CD8-positive, alpha-beta memory T cell (primary cell): ENCODE data around the gene LDAF1. TPM values are rescaled to one million over a fixed set of nuclear protein-coding genes. Genes with fewer than 3 reads are reported as not detected.
"Not testable (repeated sequence)": the region's sequence is repeated elsewhere in the genome, so short reads cannot be mapped to it uniquely, and the experiment has no call there.

Experiments
- CTCF ChIA-PET: fragments of 350-600 bp; sonication (Branson Sonifier 250); formaldehyde crosslinking; loops from one replicate; lab custom pipeline; 2021; ENCODE audit warnings: antibody characterized with exemption; lab: Charles Lee
- POLR2A ChIA-PET: fragments of 350-600 bp; sonication (Branson Sonifier 250); formaldehyde crosslinking; loops from one replicate; lab custom pipeline; 2021; ENCODE audit warnings: antibody characterized with exemption; lab: Charles Lee
- DNase-seq, 5 donors: peaks; one replicate each; pipeline versions ENCODE4 v3.0.0 to v3.0.0-alpha.2; 2020 to 2022; ENCODE audit warnings: mixed read lengths in 1 of 5
- H3K27ac ChIP-seq: one replicate; pipeline ENCODE4 v1.7.0; 2013; ENCODE audit warnings: low read depth, mild to moderate bottlenecking, low read length, moderate library complexity
- H3K27me3 ChIP-seq: 2 replicates; pipeline ENCODE4 v1.7.0; 2013; ENCODE audit warnings: low read length, mild to moderate bottlenecking; ENCODE audit not compliant: insufficient read depth, poor library complexity, severe bottlenecking
- H3K36me3 ChIP-seq: 2 replicates; pipeline ENCODE4 v1.7.0; 2013; ENCODE audit warnings: mild to moderate bottlenecking, low read length, moderate library complexity; ENCODE audit not compliant: insufficient read depth
- H3K4me1 ChIP-seq: 2 replicates; pipeline ENCODE4 v1.7.0; 2013; ENCODE audit warnings: mild to moderate bottlenecking, low read length, moderate library complexity; ENCODE audit not compliant: insufficient read depth
- H3K4me3 ChIP-seq: 2 replicates; pipeline ENCODE4 v1.7.0; 2013; ENCODE audit warnings: mild to moderate bottlenecking, low read length
- H3K9me3 ChIP-seq: 2 replicates; pipeline ENCODE4 v1.7.0; 2013; ENCODE audit warnings: mild to moderate bottlenecking, low read length
- H3K27ac Mint-ChIP-seq, 8 donors: one replicate each; pipeline ENCODE4 v1.8.0; 2020 to 2021; ENCODE audit warnings: mixed read lengths in 8 of 8, mild to moderate bottlenecking in 6 of 8, inconsistent platforms in 3 of 8, moderate library complexity in 3 of 8
- H3K27me3 Mint-ChIP-seq, 2 donors: one replicate each; pipeline ENCODE4 v1.8.0; 2020 to 2021; ENCODE audit warnings: mixed read lengths in 2 of 2, mild to moderate bottlenecking in 1 of 2, moderate library complexity in 1 of 2
- H3K36me3 Mint-ChIP-seq, 3 donors: one replicate each; pipeline ENCODE4 v1.8.0; 2020 to 2021; ENCODE audit warnings: mixed read lengths in 3 of 3, inconsistent platforms in 1 of 3, mild to moderate bottlenecking in 1 of 3
- H3K4me1 Mint-ChIP-seq, 3 donors: one replicate each; pipeline ENCODE4 v1.8.0; 2020 to 2021; ENCODE audit warnings: mixed read lengths in 3 of 3, inconsistent platforms in 1 of 3, mild to moderate bottlenecking in 1 of 3
- H3K4me3 Mint-ChIP-seq, 7 donors: one replicate each; pipeline ENCODE4 v1.8.0; 2020 to 2021; ENCODE audit warnings: mixed read lengths in 7 of 7, mild to moderate bottlenecking in 6 of 7, moderate library complexity in 4 of 7, inconsistent platforms in 2 of 7
- H3K9me3 Mint-ChIP-seq, 5 donors: one replicate each; pipeline ENCODE4 v1.8.0; 2020 to 2022; ENCODE audit warnings: mixed read lengths in 5 of 5, mild to moderate bottlenecking in 3 of 5, moderate library complexity in 2 of 5, inconsistent platforms in 1 of 5
- polyA plus RNA-seq: library from polyadenylated mRNA; unstranded; fragments of 300-500 nt; fragmentation: Illumina TruSeq; gene quantifications from one replicate; pipeline ENCODE4 v1.2.3, GENCODE V29; 2021
- total RNA-seq, 2 experiments: library from RNA; stranded (reverse); gene quantifications; one replicate each; pipeline ENCODE4 v1.2.3, GENCODE V29; 2021

LDAF1 gene
- total and polyA plus RNA-seq, 3 experiments from 2014 or later: 8.8 to 16.0 (median 9.5) TPM

DNA sequence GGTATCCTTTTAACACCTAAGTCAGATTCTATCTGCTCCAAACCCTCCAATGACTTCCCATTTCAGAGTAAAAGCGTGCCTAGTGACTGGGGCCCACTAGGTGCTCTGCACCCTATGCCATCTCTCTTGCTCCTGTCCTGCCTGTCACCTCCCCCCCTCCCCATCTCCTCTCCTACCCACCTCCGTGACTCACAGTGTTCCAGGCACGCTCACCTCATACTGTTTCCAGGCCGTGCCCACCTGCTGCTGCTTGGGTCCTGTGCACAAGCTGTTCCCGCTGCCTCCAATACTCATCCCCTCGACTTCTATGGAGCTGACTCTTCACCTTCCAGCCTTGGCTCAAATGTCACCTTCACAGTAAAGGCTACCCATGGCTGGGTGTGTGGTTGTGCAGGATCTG lies 29.5 kb upstream of the LDAF1 start:
- Histone ChIP-seq H3K9me3 (no peaks in the 10 kb centered on the region), H3K4me1 (no peaks in the 10 kb centered on the region), H3K36me3 (no peaks in the 10 kb centered on the region), H3K4me3 (no peak overlapping the region), H3K27me3 (no peaks in the 10 kb centered on the region), H3K27ac (no peak overlapping the region)
- H3K4me1 Mint-ChIP-seq: no peaks in the 10 kb centered on the region
- POLR2A ChIA-PET: interaction anchor here (0.6 kb wide), 1 partner anchor 67 kb away, joined by 4 read pairs; no protein-coding TSS in a partner anchor
- no peaks in the 10 kb centered on the region for H3K36me3 Mint-ChIP-seq
- no peak for DNase-seq
- H3K27ac Mint-ChIP-seq: no peak overlapping the region
- no peaks in the 10 kb centered on the region for H3K9me3 Mint-ChIP-seq
- CTCF ChIA-PET: no interaction called here
- H3K4me3 Mint-ChIP-seq: no peak overlapping the region
- peaks cover 5 to 25% of the 10 kb centered on the region in 2 donors for H3K27me3 Mint-ChIP-seq

GRCh38 chr16:21130811-21131210 lies 27.7 kb upstream of the LDAF1 start:
- CTCF ChIA-PET: no interaction called here

DNA sequence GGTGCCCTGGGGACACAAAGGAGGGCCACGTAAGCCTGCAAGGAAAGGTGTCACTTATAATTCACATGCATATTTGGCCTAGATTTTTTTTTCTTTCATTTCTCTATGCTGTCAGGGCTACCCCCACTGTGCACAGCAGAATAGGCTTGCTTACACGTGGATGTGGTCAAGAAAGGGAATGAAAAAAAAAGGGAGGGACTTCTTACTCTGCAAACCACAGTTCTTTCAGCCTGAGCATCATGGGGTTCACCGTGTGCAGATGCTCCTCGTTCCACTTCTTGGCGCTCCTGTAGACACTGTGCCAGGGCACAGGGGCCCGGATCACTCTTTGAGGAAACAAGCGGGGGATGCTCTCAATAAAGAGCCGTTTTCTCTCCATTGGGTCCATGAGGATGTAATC lies 24.4 kb upstream of the LDAF1 start:
- Histone ChIP-seq H3K9me3 (no peaks in the 10 kb centered on the region), H3K36me3 (no peaks in the 10 kb centered on the region), H3K27ac (no peak overlapping the region), H3K4me3 (no peak overlapping the region), H3K4me1 (no peaks in the 10 kb centered on the region), H3K27me3 (no peaks in the 10 kb centered on the region)
- ChIA-PET POLR2A (no interaction called here), CTCF (interaction anchor here (1.5 kb wide), 1 partner anchor 9 kb away, joined by 3 read pairs; no protein-coding TSS in a partner anchor)
- no peaks in the 10 kb centered on the region for H3K36me3 Mint-ChIP-seq
- no peaks in the 10 kb centered on the region for H3K4me1 Mint-ChIP-seq
- DNase-seq: no peak
- peaks cover 10 to 26% of the 10 kb centered on the region in 2 donors for H3K27me3 Mint-ChIP-seq
- no peaks in the 10 kb centered on the region for H3K9me3 Mint-ChIP-seq
- no peak overlapping the region for H3K4me3 Mint-ChIP-seq
- H3K27ac Mint-ChIP-seq: no peak overlapping the region

More at GRCh38 chr16:21130811-21131210, 27.7 kb upstream of the LDAF1 start:
- DNase-seq: no peak
- Histone ChIP-seq H3K4me3 (no peak overlapping the region), H3K9me3 (no peaks in the 10 kb centered on the region), H3K4me1 (no peaks in the 10 kb centered on the region), H3K27ac (no peak overlapping the region), H3K36me3 (no peaks in the 10 kb centered on the region), H3K27me3 (no peaks in the 10 kb centered on the region)
- no peaks in the 10 kb centered on the region for H3K9me3 Mint-ChIP-seq
- no peak overlapping the region for H3K4me3 Mint-ChIP-seq
- H3K27me3 Mint-ChIP-seq: peaks cover 5 to 24% of the 10 kb centered on the region in 2 donors
- peak overlapping the region in 1 of 8 donors; percentile 5 for H3K27ac Mint-ChIP-seq
- H3K36me3 Mint-ChIP-seq: no peaks in the 10 kb centered on the region
- POLR2A ChIA-PET: no interaction called here
- no peaks in the 10 kb centered on the region for H3K4me1 Mint-ChIP-seq

- no peak for DNase-seq
- Histone ChIP-seq H3K27me3 (peaks cover 5% of the 10 kb centered on the region), H3K27ac (no peak overlapping the region), H3K4me3 (no peak overlapping the region), H3K9me3 (no peaks in the 10 kb centered on the region), H3K36me3 (no peaks in the 10 kb centered on the region), H3K4me1 (no peaks in the 10 kb centered on the region)
- Mint-ChIP-seq H3K36me3 (no peaks in the 10 kb centered on the region), H3K27me3 (peaks cover 17 to 50% of the 10 kb centered on the region in 2 donors), H3K9me3 (peaks cover 0 to 8% (median 0%) of the 10 kb centered on the region in 5 donors), H3K4me3 (no peak overlapping the region), H3K27ac (no peak overlapping the region), H3K4me1 (no peaks in the 10 kb centered on the region)
- POLR2A ChIA-PET: no interaction called here
- CTCF ChIA-PET: no interaction called here
Observed at GRCh38 chr16:21145738-21146137, 12.7 kb upstream of the LDAF1 start.

GRCh38 chr16:21150375-21151001 lies 8.0 kb upstream of the LDAF1 start, which contains the start of gene DNAH3:
TSS of gene DNAH3 (minus strand) at chr16:21150846. CDS start at chr16:21150319, 527 bp downstream.
- no peak for DNase-seq
- Mint-ChIP-seq H3K4me3 (no peak within 1 kb of the TSS), H3K9me3 (no peaks in the 10 kb centered on the region), H3K27me3 (peaks cover 15 to 45% of the 10 kb centered on the region in 2 donors), H3K27ac (peak within 1 kb of the TSS in 1 of 8 donors; percentile 41), H3K4me1 (no peaks in the 10 kb centered on the region), H3K36me3 (no peaks in the 10 kb centered on the region)
- ChIA-PET POLR2A (no interaction called here), CTCF (no interaction called here)
- Histone ChIP-seq H3K27me3 (peaks cover 5% of the 10 kb centered on the region), H3K4me1 (no peaks in the 10 kb centered on the region), H3K36me3 (no peaks in the 10 kb centered on the region), H3K9me3 (no peaks in the 10 kb centered on the region), H3K4me3 (no peak within 1 kb of the TSS), H3K27ac (no peak within 1 kb of the TSS)

DNA sequence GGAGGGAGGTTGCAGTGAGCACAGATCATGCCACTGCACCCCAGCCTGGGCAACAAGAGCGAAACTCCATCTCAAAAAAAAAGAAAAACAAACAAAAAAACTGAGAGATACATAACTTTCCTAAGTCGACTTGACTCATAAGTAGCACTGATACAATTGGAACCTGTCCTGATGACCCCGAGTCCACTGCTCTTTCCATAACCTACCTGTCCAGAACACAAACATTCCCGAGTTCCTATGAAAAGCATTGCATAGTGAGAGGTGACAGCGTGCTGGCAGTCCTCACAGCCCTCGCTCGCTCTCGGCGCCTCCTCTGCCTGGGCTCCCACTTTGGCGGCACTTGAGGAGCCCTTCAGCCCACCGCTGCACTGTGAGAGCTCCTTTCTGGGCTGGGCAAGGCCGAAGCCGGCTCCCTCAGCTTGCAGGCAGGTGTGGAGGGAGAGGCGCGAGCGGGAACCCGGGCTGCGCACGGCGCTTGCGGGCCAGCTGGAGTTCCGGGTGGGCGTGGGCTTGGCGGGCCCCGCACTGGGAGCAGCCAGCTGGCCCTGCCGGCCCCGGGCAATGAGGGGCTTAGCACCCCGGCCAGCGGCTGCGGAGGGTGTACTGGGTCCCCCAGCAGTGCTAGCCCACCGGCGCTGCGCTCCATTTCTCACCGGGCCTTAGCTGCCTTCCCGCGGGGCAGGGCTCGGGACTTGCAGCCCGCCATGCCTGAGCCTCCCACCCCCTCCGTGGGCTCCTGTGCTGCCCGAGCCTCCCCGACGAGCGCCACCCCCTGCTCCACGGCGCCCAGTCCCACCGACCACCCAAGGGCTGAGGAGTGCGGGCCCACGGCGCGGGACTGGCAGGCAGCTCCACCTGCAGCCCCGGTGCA lies 6.1 kb upstream of the LDAF1 start:
- peaks cover 12 to 30% of the 10 kb centered on the region in 2 donors for H3K27me3 Mint-ChIP-seq
- H3K27me3 ChIP-seq, H3K4me3 Mint-ChIP-seq, H3K4me1 ChIP-seq, DNase-seq, H3K36me3 ChIP-seq, CTCF ChIA-PET, H3K27ac Mint-ChIP-seq, H3K9me3 ChIP-seq, H3K9me3 Mint-ChIP-seq, H3K27ac ChIP-seq, H3K36me3 Mint-ChIP-seq, POLR2A ChIA-PET, H3K4me3 ChIP-seq, H3K4me1 Mint-ChIP-seq: not testable (repeated sequence)

DNA sequence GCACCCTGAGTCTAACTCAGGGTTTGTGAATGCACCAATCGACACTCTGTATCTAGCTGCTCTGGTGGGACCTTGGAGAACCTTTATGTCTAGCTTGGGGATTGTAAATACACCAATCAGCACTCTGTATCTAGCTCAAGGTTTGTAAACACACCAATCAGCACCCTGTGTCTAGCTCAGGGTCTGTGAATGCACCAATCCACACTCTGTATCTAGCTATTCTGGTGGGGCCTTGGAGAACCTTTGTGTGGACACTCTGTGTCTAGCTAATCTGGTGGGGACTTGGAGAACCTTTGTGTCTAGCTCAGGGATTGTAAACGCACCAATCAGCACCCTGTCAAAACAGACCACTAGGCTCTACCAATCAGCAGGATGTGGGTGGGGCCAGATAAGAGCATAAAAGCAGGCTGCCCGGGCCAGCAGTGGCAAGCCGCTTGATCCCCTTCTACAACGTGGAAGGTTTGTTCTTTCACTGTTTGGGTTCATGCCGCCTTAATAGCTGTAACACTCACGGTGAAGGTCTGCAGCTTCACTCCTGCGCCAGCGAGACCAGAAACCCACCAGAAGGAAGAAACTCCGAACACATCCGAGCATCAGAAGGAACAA lies 5.2 kb upstream of the LDAF1 start:
- POLR2A ChIA-PET, CTCF ChIA-PET, H3K4me1 ChIP-seq, H3K27ac Mint-ChIP-seq, H3K36me3 ChIP-seq, H3K27me3 ChIP-seq, H3K4me3 ChIP-seq, H3K9me3 ChIP-seq, H3K4me3 Mint-ChIP-seq, H3K9me3 Mint-ChIP-seq, H3K27ac ChIP-seq, DNase-seq, H3K36me3 Mint-ChIP-seq: not testable (repeated sequence)
- Mint-ChIP-seq H3K27me3 (peaks cover 8 to 22% of the 10 kb centered on the region in 2 donors), H3K4me1 (peaks cover 5 to 16% (median 8%) of the 10 kb centered on the region in 3 donors)

DNA sequence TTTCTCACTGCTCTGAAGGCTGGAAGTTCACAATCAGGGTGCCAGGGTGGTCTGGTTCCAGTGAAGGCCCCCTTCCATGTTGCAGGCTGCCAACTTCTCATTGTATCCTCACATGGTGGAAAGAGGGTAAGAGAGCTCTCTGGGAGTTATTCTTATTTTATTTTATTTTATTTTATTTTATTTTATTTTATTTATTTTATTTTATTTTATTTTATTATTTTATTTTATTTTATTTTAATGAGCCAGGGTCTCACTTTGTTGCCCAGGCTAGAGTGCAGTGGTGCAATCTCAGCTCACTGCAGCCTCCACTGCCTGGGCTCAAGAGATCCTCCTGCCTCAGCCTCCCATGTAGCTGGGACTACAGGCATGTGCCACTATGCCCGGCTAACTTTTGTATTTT lies 2.5 kb upstream of the LDAF1 start:
- H3K36me3 Mint-ChIP-seq, H3K27ac ChIP-seq, H3K9me3 Mint-ChIP-seq, H3K9me3 ChIP-seq, DNase-seq, H3K36me3 ChIP-seq, H3K4me3 Mint-ChIP-seq, H3K27me3 Mint-ChIP-seq, POLR2A ChIA-PET, H3K4me3 ChIP-seq, CTCF ChIA-PET, H3K27ac Mint-ChIP-seq, H3K27me3 ChIP-seq: not testable (repeated sequence)
- peaks cover 19% of the 10 kb centered on the region for H3K4me1 ChIP-seq
- peaks cover 19 to 35% (median 27%) of the 10 kb centered on the region in 3 donors for H3K4me1 Mint-ChIP-seq
